Measurements from ENCODE around the gene HOXB6. TPM values are rescaled to one million over a fixed set of nuclear protein-coding genes. Genes with fewer than 3 reads are reported as not detected.

Gene HOXB6
- total RNA-seq, 1 donor from 2014 or later = 11.5 TPM

DNA sequence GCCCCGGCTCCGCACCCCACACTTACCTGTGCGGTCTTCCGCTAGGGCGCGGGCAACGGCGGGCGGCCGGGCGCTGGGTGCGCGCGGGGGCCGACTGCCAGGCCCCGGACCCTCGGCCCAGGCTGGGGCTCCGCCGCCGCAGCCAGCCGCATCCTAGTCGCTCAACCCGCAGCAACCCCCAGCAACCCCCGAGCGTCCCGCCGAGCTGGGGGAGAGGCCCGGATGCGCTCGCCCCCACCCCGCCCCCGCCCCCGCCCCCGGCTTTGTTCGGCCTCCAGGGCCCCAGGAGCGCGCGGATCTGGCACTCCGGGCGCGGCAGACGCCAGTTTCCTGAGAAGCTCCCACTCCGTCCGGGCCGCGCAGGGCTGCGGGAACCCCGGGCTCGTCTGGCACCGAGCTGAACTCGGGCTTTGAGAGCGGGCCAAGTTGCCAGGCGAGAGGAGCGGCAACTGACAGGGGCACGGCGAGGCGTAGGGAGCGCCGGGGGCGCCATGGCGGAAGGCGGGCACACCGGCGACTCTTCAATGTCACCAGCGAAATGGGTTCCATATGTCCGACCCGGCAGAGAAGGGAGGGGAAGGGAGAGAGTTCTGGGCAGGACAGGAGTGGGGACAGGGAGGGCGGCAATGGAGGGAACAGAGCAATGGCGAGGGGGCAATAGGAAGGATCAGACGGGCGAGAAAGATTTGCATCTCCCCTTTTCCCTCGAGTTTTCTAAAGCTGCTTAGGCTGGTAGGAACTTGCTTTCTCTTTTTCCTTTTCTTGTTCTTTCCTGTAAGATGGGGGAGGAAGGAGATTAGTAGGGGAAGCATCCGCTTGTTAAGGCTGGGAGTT, 40.4 kb downstream of the HOXB6 start:
- Mint-ChIP-seq H3K4me3 (no peak overlapping the region), H3K4me1 (peaks cover 30% of the 10 kb centered on the region), H3K9me3 (no peaks in the 10 kb centered on the region), H3K27ac (ENCODE audit: unreplicated experiment) (peak overlapping the region; percentile 69), H3K36me3 (ENCODE audit: low read depth) (peaks cover 2% of the 10 kb centered on the region), H3K27me3 (ENCODE audit: low read depth) (peaks cover 46% of the 10 kb centered on the region)
- no peak for DNase-seq (ENCODE audit: low read depth, low spot score)
- TF ChIP-seq CTCF (conservative IDR thresholded peaks at IDR 0.05) = no peak

DNA sequence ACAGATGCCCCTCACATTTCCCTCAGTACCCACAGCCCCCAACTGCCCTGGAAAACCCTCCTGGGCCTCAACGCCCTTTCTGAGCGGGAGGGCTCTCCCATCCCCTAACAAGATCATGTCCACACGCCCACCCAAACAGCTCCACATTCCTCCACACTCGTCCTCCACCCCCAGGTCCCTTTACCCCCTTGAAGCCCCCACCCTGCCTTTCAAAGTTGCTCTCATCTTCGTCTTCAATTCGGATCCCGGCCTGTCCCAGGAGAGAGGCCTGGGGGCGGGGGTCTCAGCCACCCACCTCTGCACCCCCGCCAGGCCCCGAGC, 41.0 kb downstream of the HOXB6 start:
- H3K36me3 Mint-ChIP-seq (ENCODE audit: low read depth) = peaks cover 2% of the 10 kb centered on the region
- no peak overlapping the region for H3K27ac Mint-ChIP-seq (ENCODE audit: unreplicated experiment)

DNA sequence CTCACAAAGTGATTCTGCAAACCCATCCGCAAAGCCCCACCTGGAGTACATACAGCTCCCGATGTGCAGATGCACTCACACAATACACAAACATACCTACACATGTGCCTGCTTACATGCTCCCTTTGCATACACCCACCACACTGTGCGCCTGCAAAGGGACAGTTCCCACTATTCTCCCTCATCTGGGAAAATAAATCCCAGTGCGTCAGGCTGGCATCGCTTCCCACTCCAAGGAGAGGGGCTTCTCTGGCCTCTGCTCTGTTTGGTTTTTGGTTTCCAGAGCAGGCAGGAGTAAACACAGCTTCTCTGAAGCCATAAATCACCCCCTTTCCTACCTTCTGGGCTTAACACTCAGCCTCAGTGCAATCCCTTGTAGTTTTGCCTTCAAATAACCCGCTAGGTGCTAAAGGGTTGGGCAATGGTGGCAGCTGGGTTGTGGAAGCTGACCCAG, 41.4 kb downstream of the HOXB6 start:
- Mint-ChIP-seq H3K27ac (ENCODE audit: unreplicated experiment) (no peak overlapping the region), H3K27me3 (ENCODE audit: low read depth) (peaks cover 56% of the 10 kb centered on the region), H3K4me1 (peaks cover 30% of the 10 kb centered on the region), H3K4me3 (peak overlapping the region; percentile 78), H3K9me3 (no peaks in the 10 kb centered on the region), H3K36me3 (ENCODE audit: low read depth) (peaks cover 2% of the 10 kb centered on the region)
- DNase-seq (ENCODE audit: low read depth, low spot score) = no peak
- no peak for TF ChIP-seq CTCF (conservative IDR thresholded peaks at IDR 0.05)

More for the DNA sequence above, 41.0 kb downstream of the HOXB6 start:
- no peak for DNase-seq (ENCODE audit: low read depth, low spot score)
- TF ChIP-seq CTCF (conservative IDR thresholded peaks at IDR 0.05) = no peak
- peak overlapping the region; percentile 78 for H3K4me3 Mint-ChIP-seq
- no peaks in the 10 kb centered on the region for H3K9me3 Mint-ChIP-seq
- peaks cover 51% of the 10 kb centered on the region for H3K27me3 Mint-ChIP-seq (ENCODE audit: low read depth)
- H3K4me1 Mint-ChIP-seq = peaks cover 29% of the 10 kb centered on the region

DNA sequence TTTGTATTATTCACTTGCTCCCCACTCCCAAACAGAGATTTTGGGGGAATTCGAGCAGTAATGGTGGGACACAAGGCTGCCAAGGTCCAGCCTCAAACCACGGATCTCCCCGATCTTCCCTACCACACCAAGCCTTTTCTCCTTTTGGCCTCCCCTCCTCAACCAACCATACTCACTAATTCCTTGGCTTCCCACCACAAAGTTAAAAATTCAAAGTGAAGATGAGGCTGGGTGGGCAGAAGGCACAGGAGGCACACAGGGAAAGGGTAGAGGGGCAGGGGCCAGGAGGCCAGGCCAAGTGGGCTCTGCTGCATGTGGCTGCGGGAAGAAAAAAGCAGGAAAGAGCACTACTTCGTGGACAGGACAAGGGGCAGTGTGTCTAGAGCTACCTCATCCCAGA, 41.9 kb downstream of the HOXB6 start:
- H3K4me3 Mint-ChIP-seq = peak overlapping the region; percentile 78
- H3K27me3 Mint-ChIP-seq (ENCODE audit: low read depth) = peaks cover 60% of the 10 kb centered on the region
- H3K27ac Mint-ChIP-seq (ENCODE audit: unreplicated experiment) = no peak overlapping the region
- TF ChIP-seq CTCF (conservative IDR thresholded peaks at IDR 0.05) = no peak
- peaks cover 2% of the 10 kb centered on the region for H3K36me3 Mint-ChIP-seq (ENCODE audit: low read depth)
- no peak for DNase-seq (ENCODE audit: low read depth, low spot score)
- no peaks in the 10 kb centered on the region for H3K9me3 Mint-ChIP-seq
- peaks cover 31% of the 10 kb centered on the region for H3K4me1 Mint-ChIP-seq

DNA sequence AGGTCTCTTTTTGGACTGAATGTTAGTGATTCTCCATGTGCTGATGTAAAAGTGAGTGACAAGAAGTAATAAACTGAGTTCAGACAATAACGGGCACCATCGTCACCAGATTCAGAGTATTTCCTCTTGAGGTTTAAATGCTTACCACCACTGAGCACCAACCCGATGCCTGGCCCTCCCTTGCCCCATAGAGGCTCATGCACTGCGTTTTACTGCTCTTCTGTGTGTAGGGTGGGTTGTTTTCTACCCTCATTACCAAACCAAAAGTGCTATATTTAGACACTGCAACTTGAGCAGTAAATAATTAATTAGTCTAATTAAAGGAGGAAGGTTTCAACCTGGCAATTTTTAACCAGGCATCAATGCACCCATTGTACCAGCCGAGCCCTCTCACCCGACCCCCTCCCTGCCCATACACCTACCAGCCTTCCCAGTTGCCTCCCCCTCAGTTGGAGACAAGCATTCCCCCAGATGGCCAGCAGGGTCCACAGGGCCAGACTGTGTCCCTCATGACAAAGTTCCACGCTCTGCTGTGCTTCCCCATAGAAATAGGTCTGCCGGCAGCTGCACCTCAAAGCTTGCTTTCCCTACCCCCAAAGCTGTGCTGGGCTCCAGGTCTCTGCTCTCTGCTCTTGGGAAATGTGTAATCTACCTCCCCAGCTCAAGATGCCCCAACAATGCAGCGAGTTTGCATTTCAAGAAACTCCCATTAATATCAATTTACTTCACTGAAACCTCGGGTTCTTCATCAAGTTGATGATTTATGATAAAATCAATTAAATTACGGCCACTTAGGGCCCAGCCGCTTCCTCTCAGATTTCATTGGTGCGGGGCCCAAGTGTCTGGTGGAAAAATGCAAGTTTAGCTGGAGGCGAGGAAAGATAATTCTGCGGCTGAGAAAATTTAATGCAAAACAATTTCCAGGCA, 42.6 kb downstream of the HOXB6 start:
- Mint-ChIP-seq H3K4me3 (peak overlapping the region; percentile 78), H3K27ac (ENCODE audit: unreplicated experiment) (no peak overlapping the region), H3K4me1 (peaks cover 31% of the 10 kb centered on the region), H3K27me3 (ENCODE audit: low read depth) (peaks cover 68% of the 10 kb centered on the region), H3K36me3 (ENCODE audit: low read depth) (peaks cover 2% of the 10 kb centered on the region), H3K9me3 (no peaks in the 10 kb centered on the region)
- DNase-seq (ENCODE audit: low read depth, low spot score) = no peak
- peak; percentile 47 for TF ChIP-seq CTCF (conservative IDR thresholded peaks at IDR 0.05)
